Aorta (tissue), 5 donors: ENCODE measurements around the gene NPPA. TPM values are rescaled to one million over a fixed set of nuclear protein-coding genes. Genes with fewer than 3 reads are reported as not detected.

Source experiments
- ATAC-seq: fragments of 200-7000 bp; cut with Tn5 transposase; one replicate; pipeline ENCODE4 v1.9.1; 2022; ENCODE audit warnings: moderate library complexity; ENCODE audit not compliant: low FRiP score
- DNase-seq, 2 donors: peaks; one replicate each; pipeline ENCODE4 v3.0.0-alpha.2; 2020
- H3K27ac ChIP-seq, 2 donors: one replicate each; pipeline ENCODE4 v1.5.1; 2013; ENCODE audit warnings: low read length in 2 of 2, mild to moderate bottlenecking in 2 of 2, moderate library complexity in 2 of 2, control low read depth in 1 of 2, inconsistent platforms in 1 of 2, low read depth in 1 of 2
- H3K27me3 ChIP-seq, 2 donors: one replicate each; pipeline ENCODE4 v1.6.1; 2013; ENCODE audit warnings: control low read depth in 1 of 2, low read length in 1 of 2, mild to moderate bottlenecking in 1 of 2, moderate library complexity in 1 of 2; ENCODE audit not compliant: insufficient read depth in 2 of 2, control insufficient read depth in 1 of 2
- H3K36me3 ChIP-seq, 2 donors: one replicate each; pipeline ENCODE4 v1.6.1; 2013; ENCODE audit warnings: control low read depth in 1 of 2, low read length in 1 of 2, mild to moderate bottlenecking in 1 of 2; ENCODE audit not compliant: insufficient read depth in 2 of 2, control insufficient read depth in 1 of 2
- H3K4me1 ChIP-seq, 2 donors: one replicate each; pipeline ENCODE4 v1.6.1; 2013; ENCODE audit warnings: low read length in 2 of 2, control low read depth in 1 of 2, mild to moderate bottlenecking in 1 of 2, moderate library complexity in 1 of 2; ENCODE audit not compliant: insufficient read depth in 2 of 2, control insufficient read depth in 1 of 2
- H3K4me3 ChIP-seq, 2 donors: one replicate each; pipeline ENCODE4 v1.5.1; 2013; ENCODE audit warnings: low read length in 2 of 2, control low read depth in 1 of 2, mild to moderate bottlenecking in 1 of 2
- H3K9me3 ChIP-seq: one replicate; pipeline ENCODE4 v1.6.1; 2013; ENCODE audit warnings: mild to moderate bottlenecking, low read length; ENCODE audit not compliant: control insufficient read depth
- WGBS, 2 donors: extraction: QIAGEN DNeasy Blood & Tissue Kit; methylation state at CpG; one replicate each; pipeline ENCODE4 v1.1.7; 2013; 5-methylcytosine and 5-hydroxymethylcytosine counted together
- intact Hi-C, 2 donors: fragments of 100-400 bp; cut with DNase I; formaldehyde crosslinking; loops; one replicate each; pipeline versions ENCODE4 v1.14.2 to v1.15.0; 2022
- polyA plus RNA-seq, 2 donors: library from polyadenylated mRNA; stranded (reverse); fragments of 200-250 nt; gene quantifications; one replicate each; pipeline ENCODE4 v1.2.3, GENCODE V29; 2013
- total RNA-seq, 2 donors: library from RNA; stranded (reverse); fragmentation: NEBNext Ultra II Directional; extraction: Animal tissue kit (Norgen Biotek cat#: 25700); gene quantifications; one replicate each; pipeline ENCODE4 v1.2.1, GENCODE V29; 2021
- donor health status: healthy with polysubstance abuse.
- donor health status: Bipolar disorder and iron deficiency.
- donor health status: DM: no; HTN: no; CAD: no.
- donor health status: DM: no; HTN: no; CAD: no.
- donor health status: DM: yes; HTN: yes; CAD: no.

The NPPA gene
- total and polyA plus RNA-seq, 4 donors = 0.23 to 5.5 (median 0.48) TPM; not detected in 1

DNA sequence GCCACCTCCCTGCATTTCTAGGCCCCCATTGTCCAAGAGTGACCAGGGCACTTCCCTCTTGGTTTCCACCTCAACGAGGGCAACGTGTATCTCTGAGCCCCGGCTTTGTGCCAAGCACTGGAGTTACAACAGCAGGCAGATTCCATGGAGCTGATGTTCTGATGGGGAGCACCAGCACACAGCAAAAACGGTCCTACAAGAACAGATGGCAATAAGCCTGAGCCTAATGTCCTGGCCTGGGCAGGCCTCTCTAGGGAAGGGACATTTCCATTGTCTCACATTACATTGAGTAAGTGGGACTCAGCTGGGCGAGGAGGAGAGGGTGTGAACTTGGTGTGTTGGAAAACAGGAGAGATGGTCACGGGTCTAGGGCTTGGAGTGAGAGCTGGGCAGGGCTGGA, 38.3 kb upstream of the NPPA start:
- H3K27ac ChIP-seq = no peak overlapping the region
- H3K9me3 ChIP-seq = no peaks in the 10 kb centered on the region
- no peaks in the 10 kb centered on the region for H3K27me3 ChIP-seq
- no peak overlapping the region for H3K4me3 ChIP-seq
- intact Hi-C loops = no loop called here
- no peaks in the 10 kb centered on the region for H3K36me3 ChIP-seq
- ATAC-seq (no peak), DNase-seq (no peak)
- 66 to 67% methylated on average over 6 of the region's 6 CpGs for WGBS, 2 donors
- no peaks in the 10 kb centered on the region for H3K4me1 ChIP-seq

DNA sequence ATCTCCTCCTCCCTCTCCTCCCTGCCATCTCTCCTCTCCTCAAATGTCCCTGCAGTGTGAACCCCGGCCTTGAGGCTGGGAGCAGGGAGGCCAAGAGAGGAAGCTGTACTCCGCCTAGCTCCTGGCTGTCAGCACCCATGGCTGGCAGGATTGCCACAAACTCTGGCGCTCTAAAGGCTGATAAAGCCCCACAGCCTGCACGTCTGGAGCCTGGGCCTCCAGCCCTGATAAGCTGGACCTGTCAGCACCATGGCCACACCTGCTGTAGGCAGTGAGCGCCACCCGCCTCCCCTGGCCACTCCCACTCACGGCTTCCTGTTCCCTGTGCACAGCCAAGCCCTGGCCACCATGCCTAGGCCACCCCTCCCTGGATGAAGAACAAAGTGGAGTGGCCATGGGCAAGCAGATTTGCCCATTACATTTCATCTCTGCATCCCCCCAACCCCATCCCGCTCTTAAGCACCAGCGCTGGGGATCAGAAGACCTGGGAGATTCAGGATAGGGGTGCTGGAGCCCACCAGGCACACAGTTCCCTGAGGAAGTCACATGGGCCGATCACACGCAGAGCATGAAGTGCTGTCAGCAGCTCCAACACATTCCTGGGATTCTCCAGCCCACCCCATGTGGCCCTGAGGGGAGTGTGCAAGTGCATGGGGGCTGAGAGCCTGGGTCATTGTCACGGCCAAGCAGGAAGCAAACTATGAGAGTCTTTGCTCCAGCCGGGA, 35.4 kb upstream of the NPPA start:
- no peaks in the 10 kb centered on the region for H3K27me3 ChIP-seq
- H3K4me1 ChIP-seq = no peaks in the 10 kb centered on the region
- 23 to 24% methylated on average over 13 of the region's 13 CpGs for WGBS, 2 donors
- no peak for DNase-seq
- no peak overlapping the region for H3K4me3 ChIP-seq
- H3K9me3 ChIP-seq = no peaks in the 10 kb centered on the region
- intact Hi-C loops = no loop called here
- H3K36me3 ChIP-seq = no peaks in the 10 kb centered on the region
- peak; percentile 39 for ATAC-seq
- H3K27ac ChIP-seq = no peak overlapping the region

DNA sequence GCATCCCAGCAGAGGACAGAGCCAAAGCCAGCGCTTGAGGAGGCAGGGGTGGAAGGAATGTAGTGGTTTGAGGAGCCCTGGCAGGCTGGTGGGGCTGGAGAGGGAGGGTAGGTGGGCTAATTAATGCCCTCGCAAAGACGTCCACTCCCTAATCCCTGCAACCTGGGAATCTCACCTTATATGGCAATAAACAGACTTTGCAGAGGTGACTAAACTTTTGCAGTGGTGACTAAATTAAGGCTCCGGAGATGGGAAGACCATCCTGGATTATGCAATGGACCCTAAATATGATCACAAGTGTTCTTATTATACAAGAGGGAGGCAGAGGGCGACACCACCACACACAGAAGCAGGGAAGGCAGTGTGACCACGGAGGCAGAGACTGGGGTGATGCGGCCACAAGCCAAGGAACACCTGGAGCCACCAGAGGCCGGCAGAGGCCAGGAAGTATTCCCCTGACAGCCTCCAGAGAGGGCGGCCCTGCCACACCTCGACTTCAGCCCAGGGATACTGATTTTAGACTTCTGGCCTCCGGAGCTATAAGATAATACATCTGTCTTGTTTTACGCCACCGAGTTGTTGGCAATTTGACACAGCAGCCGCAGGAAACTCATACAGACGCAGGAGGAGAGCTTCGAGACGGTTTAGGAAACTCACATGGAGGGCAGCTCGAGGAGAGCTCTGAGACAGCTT, 34.3 kb upstream of the NPPA start:
- no peaks in the 10 kb centered on the region for H3K4me1 ChIP-seq
- no peak for ATAC-seq
- H3K27me3 ChIP-seq = no peaks in the 10 kb centered on the region
- H3K9me3 ChIP-seq = no peaks in the 10 kb centered on the region
- H3K27ac ChIP-seq = no peak overlapping the region
- no peak overlapping the region for H3K4me3 ChIP-seq
- DNase-seq = no peak
- no peaks in the 10 kb centered on the region for H3K36me3 ChIP-seq
- 84 to 88% methylated on average over 18 of the region's 18 CpGs for WGBS, 2 donors
- intact Hi-C loops = no loop called here

DNA sequence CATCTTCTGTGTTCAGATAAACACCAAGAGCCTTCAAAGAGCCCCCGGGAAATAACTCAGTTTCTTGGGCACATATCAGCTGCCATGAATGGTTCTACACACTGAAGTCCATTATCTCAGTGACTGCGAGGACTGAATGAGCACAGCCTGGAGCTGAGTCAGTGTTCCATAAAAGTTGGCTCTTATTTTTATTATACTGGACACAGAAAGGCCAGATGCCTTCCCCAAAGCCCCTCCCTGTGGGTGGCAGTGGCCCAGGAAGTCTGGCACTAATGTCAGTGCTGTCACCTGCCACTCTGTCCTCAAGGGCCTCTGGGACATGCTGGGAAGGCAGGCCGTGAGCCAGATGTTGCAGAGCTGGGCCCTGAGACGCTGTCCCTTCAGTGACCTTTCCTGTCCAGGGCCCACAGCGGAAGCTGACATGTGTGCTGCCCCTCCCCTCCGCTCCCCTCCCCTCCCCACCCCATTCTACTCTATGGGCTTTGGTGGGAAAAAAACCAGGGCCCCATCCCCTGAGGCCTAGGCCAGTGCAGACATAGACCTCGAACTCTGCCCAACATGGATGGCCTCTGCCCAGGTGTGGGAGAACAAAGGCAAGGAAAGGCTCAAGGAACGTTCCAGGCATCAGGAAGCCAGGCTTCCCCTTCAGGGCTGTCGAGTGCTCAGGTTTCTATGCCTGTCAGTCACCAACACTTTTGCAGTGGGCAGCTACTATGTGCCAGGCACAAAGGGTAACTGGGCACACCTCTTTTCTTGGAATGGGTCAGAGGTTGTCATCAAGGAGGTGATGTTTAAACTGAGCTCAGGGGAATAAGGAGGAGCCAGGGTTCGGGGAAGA, 33.5 kb upstream of the NPPA start:
- Histone ChIP-seq H3K36me3 (no peaks in the 10 kb centered on the region), H3K27ac (no peak overlapping the region), H3K4me3 (no peak overlapping the region), H3K27me3 (no peaks in the 10 kb centered on the region), H3K9me3 (no peaks in the 10 kb centered on the region), H3K4me1 (no peaks in the 10 kb centered on the region)
- intact Hi-C loops = no loop called here
- DNase-seq (peak in 1 of 2 donors; percentile 79), ATAC-seq (no peak)
- 33 to 38% methylated on average over 10 of the region's 10 CpGs for WGBS, 2 donors

DNA sequence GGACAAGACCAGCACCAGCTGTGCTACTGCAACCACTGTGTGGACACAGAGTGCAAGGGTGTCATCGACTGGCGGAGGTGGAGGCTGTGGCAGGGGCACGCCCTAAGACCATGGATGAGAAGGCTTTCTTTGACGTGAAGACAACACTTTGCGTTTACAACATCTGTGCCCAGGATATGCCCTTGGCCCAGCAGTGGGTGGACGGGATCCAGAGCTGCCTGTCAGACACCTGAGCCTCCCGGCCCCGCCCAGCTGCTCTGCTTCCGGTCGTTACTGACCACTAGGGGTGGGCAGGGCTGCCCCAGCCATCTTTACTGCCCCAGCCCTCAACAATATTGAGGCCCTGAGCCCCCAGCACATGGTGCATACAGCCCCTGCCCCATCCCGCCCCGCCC, 32.6 kb upstream of the NPPA start:
- H3K9me3 ChIP-seq = no peaks in the 10 kb centered on the region
- no peak for ATAC-seq

DNA sequence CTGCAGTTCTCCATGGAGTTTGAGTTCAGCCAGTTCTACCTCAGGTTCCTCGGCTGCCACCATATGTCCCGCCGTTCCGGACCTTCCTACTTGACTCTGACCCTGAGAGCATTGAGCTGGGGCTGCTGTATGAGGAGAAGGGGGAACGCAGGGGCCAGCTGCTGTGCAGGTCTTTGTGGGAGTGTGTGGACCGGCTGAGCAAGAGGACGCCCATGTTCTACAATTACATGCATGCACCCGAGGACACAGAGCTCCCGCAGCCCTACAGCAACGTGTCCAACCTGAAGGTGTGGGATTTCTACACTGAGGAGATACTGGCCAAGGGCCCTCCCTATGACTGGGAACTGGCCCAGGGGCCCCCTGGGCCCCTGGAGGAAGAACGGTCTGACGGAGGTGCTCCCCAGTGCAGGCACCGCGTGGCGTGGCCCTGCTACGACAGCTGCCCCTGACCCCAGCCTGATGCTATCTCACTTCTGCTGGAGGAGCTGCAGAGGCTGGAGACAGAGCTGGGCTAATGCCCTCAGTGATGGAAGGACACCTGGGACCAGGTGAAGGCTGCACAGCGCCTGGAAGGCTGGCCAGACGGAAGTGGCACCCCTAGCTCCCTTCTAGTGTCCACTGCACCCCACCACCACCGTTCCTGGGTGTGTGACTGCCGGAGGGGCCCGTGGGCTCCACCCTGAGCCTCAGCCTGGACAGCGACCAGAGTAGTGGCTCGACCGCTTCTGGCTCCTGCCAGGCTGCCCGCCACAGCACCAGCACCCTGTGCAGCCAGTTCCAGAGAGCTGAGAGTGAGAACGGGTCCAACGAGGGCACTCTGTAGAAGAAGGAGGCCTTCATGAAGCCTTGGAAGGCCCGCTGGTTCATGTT, 32.0 kb upstream of the NPPA start:
- WGBS, 2 donors = 80 to 83% methylated on average over 28 of the region's 28 CpGs

More for the DNA sequence above, 32.6 kb upstream of the NPPA start:
- WGBS, 2 donors = 70% methylated on average over 12 of the region's 12 CpGs
- no peak for DNase-seq
- no peaks in the 10 kb centered on the region for H3K4me1 ChIP-seq
- no peak overlapping the region for H3K27ac ChIP-seq
- no peaks in the 10 kb centered on the region for H3K27me3 ChIP-seq
- intact Hi-C loops = no loop called here
- no peaks in the 10 kb centered on the region for H3K36me3 ChIP-seq
- no peak overlapping the region for H3K4me3 ChIP-seq

DNA sequence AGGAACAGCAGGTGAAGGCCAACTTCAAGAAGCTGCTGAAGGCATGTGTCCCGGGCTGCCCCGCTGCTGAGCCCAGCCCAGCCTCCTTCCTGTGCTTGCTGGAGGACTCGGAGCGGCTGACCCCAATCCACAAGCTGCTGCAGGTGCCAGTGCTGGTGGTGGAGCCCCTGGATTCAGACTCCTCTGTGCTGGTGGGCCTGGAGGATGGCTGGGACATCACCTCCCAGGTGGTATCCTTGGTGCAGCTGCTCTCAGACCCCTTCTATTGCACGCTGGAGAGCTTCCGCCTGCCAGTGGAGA, 31.3 kb upstream of the NPPA start:
- Histone ChIP-seq H3K27me3 (no peaks in the 10 kb centered on the region), H3K4me3 (no peak overlapping the region), H3K4me1 (no peaks in the 10 kb centered on the region), H3K36me3 (no peaks in the 10 kb centered on the region), H3K9me3 (no peaks in the 10 kb centered on the region), H3K27ac (no peak overlapping the region)
- no peak for ATAC-seq
- no peak for DNase-seq
- intact Hi-C loops = no loop called here
- WGBS, 2 donors = 85 to 87% methylated on average over 6 of the region's 6 CpGs

More for the DNA sequence above, 32.0 kb upstream of the NPPA start:
- Histone ChIP-seq H3K27me3 (no peaks in the 10 kb centered on the region), H3K4me1 (no peaks in the 10 kb centered on the region), H3K27ac (no peak overlapping the region), H3K36me3 (no peaks in the 10 kb centered on the region), H3K4me3 (no peak overlapping the region), H3K9me3 (no peaks in the 10 kb centered on the region)
- DNase-seq (no peak), ATAC-seq (no peak)
- intact Hi-C loops = no loop called here

DNA sequence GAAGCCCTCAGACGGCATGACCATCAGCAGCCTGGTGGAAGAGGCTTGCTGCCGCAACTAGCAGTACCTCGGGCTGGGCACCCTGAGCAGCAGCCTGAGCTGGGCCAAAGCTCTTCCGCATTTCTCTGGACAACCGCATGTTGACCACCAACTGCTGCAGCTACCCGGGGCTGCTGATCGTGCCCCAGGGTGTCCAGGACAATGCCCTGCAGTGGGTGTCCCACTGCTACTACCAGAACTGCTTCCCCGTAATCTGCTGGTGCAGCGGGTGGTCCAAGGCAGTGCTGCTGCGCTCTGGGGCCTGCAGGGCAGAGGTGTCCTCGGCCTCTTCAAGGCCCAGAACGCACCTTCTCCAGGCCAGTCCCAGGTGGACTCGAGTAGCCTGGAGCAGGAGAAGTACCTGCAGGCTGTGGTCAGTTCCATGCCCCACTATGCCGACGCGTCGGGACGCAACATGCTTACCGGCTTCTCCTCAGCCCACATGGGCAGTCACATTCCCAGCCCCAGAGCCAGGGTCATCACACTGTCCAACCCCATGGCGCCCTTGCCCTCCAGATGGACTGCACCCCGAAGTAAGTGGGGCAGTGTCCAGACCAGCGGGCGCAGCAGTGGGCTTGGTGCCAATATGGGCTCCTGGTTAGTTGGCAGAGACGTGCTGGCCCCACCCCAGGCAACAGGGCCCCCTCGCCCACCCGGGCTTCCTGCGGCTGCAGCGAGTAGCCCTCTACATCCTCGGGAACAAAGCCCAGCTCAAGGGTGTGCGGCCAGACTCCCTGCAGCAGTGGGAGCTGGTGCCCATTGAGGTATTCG, 30.7 kb upstream of the NPPA start:
- H3K27ac ChIP-seq = no peak overlapping the region
- no peaks in the 10 kb centered on the region for H3K9me3 ChIP-seq
- H3K27me3 ChIP-seq = no peaks in the 10 kb centered on the region
- no peaks in the 10 kb centered on the region for H3K36me3 ChIP-seq
- intact Hi-C loops = no loop called here
- DNase-seq (no peak), ATAC-seq (no peak)
- H3K4me3 ChIP-seq = no peak overlapping the region
- no peaks in the 10 kb centered on the region for H3K4me1 ChIP-seq
- whole genome bisulfite sequencing, 2 donors = 86 to 90% methylated on average over 29 to 31 of the region's 31 CpGs
